HG02623 (cell line): ENCODE data around the gene AGBL5.
"Not testable (repeated sequence)": the region's sequence is repeated elsewhere in the genome, so short reads cannot be mapped to it uniquely, and the experiment has no call there.

ENCODE experiments used
- ATAC-seq: cut with Tn5 transposase; IDR thresholded peaks from one replicate; pipeline ENCODE4 v1.9.1; 2021; ENCODE audit warnings: moderate library complexity; ENCODE audit not compliant: unreplicated experiment

AGBL5 gene

GRCh38 chr2:27051902-27052645, 606 bp downstream of the AGBL5 start:
- ATAC-seq = no peak

- no peak for ATAC-seq
Measured at GRCh38 chr2:27053321-27053720, 1.9 kb downstream of the AGBL5 start.

DNA sequence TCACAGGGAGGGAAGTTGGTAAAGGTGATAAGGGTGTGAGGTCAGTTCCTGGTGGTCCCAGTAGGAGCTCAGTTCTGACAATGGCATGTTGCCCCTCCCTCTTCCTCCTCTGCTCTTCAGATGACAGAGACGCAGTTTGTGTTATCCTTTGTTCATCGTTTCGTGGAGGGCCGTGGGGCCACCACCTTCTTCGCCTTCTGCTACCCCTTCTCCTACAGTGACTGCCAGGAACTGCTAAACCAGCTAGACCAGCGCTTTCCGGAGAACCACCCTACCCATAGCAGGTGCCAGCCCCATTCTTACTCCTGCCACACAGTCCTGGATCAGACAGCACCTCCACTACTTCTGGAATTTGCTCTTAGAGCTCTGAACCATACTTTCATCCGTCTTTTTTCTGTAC, 2.3 kb downstream of the AGBL5 start:
- ATAC-seq = no peak

DNA sequence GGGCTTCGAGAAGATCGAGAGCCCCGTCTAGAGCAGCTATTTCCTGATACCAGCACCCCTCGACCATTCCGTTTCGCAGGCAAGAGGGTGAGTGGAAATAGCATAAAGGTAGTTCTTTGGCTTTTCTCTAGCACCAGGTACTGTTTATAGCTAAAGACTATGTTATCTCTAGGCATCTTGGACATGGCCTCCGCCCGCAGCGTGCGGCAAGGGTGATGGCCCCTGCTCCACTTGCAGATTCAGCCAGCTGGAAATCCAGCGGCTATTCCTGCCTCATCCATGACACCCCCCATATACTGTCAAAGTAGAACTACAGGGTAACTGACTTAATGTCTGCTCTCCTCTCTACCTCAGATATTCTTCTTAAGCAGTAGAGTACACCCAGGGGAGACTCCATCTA, 3.3 kb downstream of the AGBL5 start:
- no peak for ATAC-seq

DNA sequence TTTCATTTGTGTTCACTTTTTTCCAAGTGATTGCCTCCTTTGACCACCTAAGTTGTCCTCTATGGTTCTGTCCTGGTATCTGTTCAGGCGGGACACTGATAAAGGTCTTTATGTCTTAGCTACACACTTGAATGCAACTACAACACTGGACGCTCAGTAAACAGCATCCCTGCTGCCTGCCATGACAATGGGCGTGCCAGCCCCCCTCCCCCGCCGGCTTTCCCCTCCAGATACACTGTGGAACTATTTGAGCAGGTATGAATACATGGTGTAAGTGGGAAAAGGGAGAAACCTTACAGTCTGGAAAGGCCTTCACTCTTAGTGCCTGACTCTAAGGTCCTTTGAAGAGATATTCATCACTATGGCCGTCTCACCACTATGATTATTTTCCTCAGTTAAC, 5.7 kb downstream of the AGBL5 start:
- ATAC-seq = no peak

- no peak for ATAC-seq
Measured at GRCh38 chr2:27058210-27058609, 6.7 kb downstream of the AGBL5 start.

DNA sequence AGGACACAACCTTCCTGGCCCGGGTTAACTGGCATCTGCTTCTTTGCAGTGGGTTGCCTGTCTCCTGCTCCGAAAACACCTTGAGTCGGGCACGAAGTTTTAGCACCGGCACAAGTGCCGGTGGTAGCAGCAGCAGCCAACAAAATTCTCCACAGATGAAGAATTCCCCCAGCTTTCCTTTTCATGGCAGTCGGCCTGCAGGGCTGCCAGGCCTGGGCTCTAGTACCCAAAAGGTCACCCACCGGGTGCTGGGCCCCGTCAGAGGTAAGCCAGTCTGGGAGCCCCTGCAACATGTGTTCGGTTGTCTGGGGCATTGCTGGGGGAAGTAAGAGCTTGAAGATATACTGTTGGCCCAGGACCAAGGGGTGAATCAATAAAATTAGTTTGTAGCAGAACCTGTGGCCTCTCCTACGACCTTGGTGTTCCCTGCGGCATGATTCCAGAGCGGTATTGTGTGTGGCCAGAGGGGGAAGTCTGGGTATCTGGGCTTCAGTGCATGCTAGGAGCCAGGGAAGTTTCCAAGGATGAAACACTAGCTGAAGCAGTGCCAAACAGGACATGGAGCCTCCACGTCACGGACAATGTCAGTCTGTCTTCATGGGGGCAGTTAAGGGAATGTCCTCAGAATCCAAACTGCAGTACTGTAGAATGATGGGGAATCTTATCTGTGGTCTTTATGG, 7.8 kb downstream of the AGBL5 start:
- ATAC-seq = no peak

- no peak for ATAC-seq
Measured at GRCh38 chr2:27060323-27060722, 8.9 kb downstream of the AGBL5 start.

DNA sequence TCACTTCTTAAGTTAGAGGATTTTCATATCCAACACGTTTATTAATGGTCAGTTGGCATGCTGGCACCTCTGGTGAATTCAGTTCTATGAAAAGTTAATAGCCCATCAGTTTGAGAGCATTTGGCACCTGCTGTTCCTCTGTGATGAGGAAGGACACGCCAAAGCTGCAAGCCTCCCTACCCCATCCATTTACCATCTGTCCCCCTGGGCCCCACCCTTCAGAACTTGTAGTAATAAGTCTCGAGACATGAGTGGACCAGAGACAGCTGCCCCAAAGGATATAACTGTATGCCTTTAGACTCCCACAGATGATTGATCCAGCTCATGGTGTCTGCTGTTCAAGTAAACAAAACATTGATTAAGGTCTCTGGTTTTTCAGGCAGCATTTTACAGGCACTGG, 13.7 kb downstream of the AGBL5 start:
- no peak for ATAC-seq

- no peak for ATAC-seq
Measured at GRCh38 chr2:27067385-27067784, 15.9 kb downstream of the AGBL5 start.

DNA sequence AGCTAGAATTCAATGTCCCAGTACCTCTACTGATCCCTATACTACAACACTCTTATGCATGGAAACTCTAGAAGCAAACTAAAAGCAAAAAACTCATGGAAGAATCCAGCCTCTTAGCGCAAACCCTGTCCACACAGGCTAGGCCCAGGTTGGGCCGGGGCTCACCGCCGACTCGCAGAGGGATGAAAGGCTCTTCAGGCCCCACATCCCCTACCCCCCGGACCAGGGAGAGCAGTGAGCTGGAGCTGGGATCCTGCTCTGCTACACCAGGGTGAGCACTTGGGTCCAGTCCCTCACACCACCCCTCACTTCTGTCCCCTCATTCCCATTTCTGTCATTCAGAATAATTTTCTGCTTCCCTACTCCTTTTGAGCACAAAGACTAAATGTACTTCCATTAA, 18.0 kb downstream of the AGBL5 start:
- ATAC-seq = no peak

GRCh38 chr2:27069961-27070618, 18.6 kb downstream of the AGBL5 start:
- no peak for ATAC-seq

DNA sequence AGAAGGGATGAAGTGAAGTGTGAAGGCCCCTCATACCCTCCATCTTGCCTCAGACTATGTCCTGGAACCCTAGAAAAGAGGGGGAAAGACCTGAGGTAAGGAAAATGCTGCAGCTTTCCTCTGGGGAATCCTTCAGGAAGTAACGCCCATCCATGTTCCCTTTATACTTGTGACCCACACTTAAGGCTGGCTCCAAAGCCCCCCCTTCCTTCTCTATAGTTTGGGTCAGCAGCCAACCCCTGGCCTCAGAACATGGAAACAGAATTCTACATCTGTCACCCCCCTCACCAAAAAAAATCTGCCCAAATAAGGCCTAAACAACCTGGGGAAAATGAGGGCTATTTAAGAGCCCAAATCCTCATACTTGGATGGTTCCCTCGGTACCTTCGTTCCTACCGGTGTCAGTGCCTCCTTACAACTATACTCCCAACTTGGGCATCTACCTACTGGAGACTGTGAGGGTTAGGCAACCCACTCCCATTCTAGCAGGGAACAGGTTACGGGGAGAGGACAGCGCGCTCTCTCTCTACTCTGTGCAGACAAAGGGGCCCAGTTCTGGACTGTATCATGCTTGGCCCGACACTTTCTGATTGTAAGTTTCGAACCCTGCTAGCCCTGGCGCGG, 19.3 kb downstream of the AGBL5 start:
- peak; percentile 1 for ATAC-seq

DNA sequence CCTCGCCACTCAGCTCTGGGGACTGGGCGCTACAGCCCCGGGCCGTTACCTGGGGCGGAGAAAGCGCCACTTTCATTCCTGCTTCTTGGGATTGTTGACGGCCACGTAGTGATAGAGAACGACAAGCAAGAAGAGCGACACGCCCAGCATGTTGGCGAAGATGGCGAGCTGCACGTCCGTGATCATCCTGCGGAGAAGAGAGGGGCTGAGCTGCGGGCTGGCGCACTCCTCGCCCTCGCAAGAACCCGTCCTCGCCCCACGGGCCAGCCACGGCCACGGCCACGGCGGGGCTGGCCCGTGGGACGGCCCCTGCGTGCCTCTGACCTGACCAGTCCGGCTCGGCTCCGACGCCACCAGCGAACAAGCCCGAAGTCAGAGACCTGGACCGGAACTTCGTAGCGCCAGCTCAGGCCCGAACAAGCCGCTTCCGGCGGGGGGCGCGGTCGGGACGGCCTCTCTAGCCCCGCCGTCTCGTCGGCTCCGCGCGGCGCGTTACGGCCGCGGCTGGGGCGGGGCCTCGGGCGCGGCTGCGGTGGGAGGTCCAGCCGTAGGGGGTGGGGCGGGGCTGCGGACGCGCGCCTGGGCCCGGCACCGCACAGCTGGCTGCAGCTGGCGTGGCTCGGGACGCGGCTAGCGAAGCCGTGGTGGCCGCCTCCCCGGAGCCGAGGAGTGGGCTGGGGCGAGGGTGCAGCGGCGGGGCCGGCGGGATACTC, 20.0 kb downstream of the AGBL5 start, which contains the start of gene OST4:
Gene OST4, minus strand, starts transcription at position 378 of the 713 bp plus-strand sequence.
- ATAC-seq = peak; percentile 81

- peak; percentile 7 for ATAC-seq
Measured at GRCh38 chr2:27071990-27072830, 20.7 kb downstream of the AGBL5 start.

GRCh38 chr2:27072920-27073319, 21.5 kb downstream of the AGBL5 start:
- no peak for ATAC-seq

DNA sequence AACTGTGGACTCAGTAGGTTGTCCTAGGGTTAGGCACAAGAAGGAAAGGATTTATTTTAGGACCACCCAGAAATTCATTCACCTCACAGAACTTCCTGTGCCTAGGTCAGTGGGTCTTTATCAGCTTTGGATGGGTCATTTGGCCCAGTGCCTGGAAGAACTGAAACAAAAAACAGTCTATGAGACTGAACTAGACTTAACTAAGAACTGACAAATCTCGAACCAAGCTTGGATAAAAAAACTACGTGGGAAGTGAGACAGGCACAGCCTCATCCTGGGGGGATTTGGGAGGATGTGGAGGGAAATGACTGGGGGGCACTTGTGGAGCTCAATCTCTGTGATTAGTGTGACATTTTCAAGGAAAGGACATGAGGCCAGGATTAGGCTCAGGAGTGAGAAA, 22.3 kb downstream of the AGBL5 start:
- no peak for ATAC-seq

DNA sequence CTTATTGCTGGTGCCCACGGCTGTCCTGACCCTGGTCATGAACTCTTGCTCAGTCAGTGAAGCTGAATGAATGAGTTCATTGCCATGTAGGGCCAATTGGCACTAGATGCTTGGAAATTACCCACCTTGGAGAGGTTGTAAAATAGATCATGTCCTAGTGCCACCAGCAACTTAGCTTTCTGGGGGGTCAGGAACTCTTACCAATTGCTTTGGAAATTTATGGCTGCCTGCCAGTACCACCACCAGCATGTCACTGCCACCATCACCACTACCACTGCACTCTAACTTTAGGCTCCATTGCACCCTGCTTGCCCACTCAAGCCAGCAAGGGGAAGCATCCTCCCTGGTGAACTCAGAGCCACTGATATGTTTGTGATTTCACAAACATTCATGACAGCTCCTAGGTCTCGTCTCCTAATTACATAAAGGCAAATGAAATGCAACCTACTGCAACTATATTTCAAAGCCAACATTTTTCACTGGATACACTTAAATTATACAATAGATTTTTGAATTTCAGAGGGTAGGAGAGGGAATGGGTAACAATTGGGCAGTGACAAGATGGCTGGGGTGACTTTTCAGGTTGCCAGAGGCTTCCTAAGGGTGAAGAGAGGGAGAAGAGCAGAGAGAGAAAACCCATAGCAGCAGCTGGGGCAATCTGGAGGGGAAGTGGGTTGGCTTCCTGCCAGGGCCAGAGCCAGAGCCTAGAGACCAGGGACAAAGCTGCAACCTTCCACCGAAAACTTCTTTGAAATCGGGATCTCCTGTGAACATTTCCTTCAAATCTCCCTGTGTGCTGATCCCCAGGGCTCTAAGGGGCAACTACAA, 23.5 kb downstream of the AGBL5 start:
- no peak for ATAC-seq

- not testable (repeated sequence) for ATAC-seq
Measured at GRCh38 chr2:27075566-27075871, 24.1 kb downstream of the AGBL5 start.
